Heart left ventricle (tissue), 13 donors: Measurements from ENCODE around the gene WIPI1.

ENCODE experiments used
- CTCF ChIP-seq, 12 donors: fragments of 200-600 bp; sonication (generic) in 4 of 12; IDR thresholded peaks; one replicate each; pipeline versions ENCODE4 v1.5.0 to v1.8.0; 2018 to 2022; ENCODE audit warnings: antibody characterized with exemption in 12 of 12, mild to moderate bottlenecking in 5 of 12
- POLR2A ChIP-seq, 2 donors: fragments of 450-650 bp; IDR thresholded peaks; one replicate each; pipeline ENCODE4 v1.6.1; 2017; ENCODE audit warnings: antibody characterized with exemption in 2 of 2, mild to moderate bottlenecking in 2 of 2, moderate library complexity in 2 of 2
- donor health status: ischemic (EF 13 %, LVEDD 7.1; RV severe dilation, severe dysfunction).
- donor health status: DM: no; HTN: yes; CAD: no.
- donor health status: DM: no; HTN: no; CAD: no.
- donor health status: ischemic (EF 25% LVEDD 6.9; RV normal size, moderate dysfunction).
- donor health status: ischemic (EF 25% LVEDD 5.7; RV mildly dilated, moderate dysfunction).
- donor health status: ischemic (EF 35%, LVEDD 5.7; RV mildly dilated, moderate dysfunction).
- donor health status: nonischemic (EF 11% LVEDD 7.7; RV severe dilation, severe dysfunction).
- donor health status: DM: yes; HTN: yes; CAD: no.
- donor health status: PGD.
- donor health status: ischemic (EF 29% LVEDD 5.4; RV normal size, mild dysfunction).
- donor health status: nonischemic (EF 23%, LVEDD 6.1; RV moderate dilation, normal function).

- TF ChIP-seq CTCF (IDR thresholded peaks at IDR 0.05) (no peak), POLR2A (IDR thresholded peaks at IDR 0.05) (no peak)
These were observed 11.0 kb upstream of the WIPI1 start for GRCh38 chr17:68468334-68468733.
